Neural progenitor cell (in vitro differentiated cells): ENCODE measurements around the gene SNAI1.

ENCODE experiments used
- CTCF ChIP-seq: fragments of 200-600 bp; sonication (generic); IDR thresholded peaks from 2 replicates; pipeline ENCODE4 v1.5.1; 2017; ENCODE audit warnings: antibody characterized with exemption, mild to moderate bottlenecking
- EZH2 ChIP-seq: fragments of 200-600 bp; sonication (generic); IDR thresholded peaks from 2 replicates; pipeline ENCODE4 v1.6.1; 2017; ENCODE audit warnings: antibody characterized with exemption, mild to moderate bottlenecking, moderate library complexity

DNA sequence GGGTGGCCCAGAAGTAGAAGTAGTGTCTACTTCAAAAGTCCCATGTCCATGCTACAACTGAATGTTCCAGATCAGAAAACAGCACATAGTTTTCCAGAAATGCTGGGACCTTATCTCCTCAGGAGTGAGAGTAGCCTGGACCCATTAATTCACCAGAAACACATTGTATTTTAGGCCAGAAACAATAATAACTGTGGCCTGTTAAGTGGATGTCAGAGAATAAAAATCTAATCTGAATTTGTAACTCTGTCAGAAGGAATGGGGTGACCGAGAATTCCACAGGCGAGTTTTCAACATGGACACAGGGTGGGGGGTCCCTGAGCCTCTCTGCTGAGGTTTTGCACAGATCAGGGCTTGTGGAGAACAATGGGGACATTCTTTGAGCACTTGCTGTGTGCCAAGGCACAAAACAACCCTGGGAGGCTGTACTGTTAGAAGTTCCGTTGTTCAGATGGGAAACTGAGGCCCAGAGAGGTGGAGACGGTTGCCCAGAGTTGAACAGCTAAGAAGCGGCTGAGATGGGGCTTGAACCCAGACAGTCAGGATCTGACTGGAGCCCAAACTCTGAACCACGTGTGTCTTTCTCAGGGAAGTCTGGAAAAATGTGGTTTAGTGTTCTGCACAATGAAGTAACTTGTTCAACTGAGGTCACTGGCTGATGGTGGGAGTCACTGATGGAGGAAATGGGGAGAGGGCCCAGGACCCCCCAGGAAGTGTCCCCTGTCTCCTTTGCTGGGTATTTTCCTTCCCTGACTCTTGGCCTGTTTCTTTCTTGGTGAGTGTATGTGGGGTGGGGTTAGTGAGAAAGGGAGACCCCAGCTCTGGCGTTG lies 44.2 kb downstream of the SNAI1 start:
- TF ChIP-seq CTCF (no peak), EZH2 (no peak)
